A673 (cell line): ENCODE results near the gene FAAP20. TPM values are rescaled to one million over a fixed set of nuclear protein-coding genes. Genes with fewer than 3 reads are reported as not detected.

Experiments used
- BruUV-seq: library from RNA; stranded (reverse); fragments of 400-500 nt; replicated peaks from 2 replicates; lab custom pipeline; 2021; lab: Mats Ljungman, UMichigan
- CTCF ChIA-PET: fragments of 300-600 bp; sonication (Branson Sonifier 250); formaldehyde crosslinking; loops from one replicate; lab custom pipeline; 2022; ENCODE audit warnings: antibody characterized with exemption; lab: Charles Lee
- POLR2A ChIA-PET: fragments of 300-600 bp; sonication (Branson Sonifier 250); formaldehyde crosslinking; loops from one replicate; lab custom pipeline; 2022; ENCODE audit warnings: antibody characterized with exemption; ENCODE audit not compliant: low non-redundant PET; lab: Charles Lee
- DNase-seq: peaks from one replicate; pipeline ENCODE4 v3.0.0-alpha.2; 2015; ENCODE audit warnings: low spot score
- H3K27ac ChIP-seq: fragments of 200-600 bp; sonication (generic); 2 replicates; pipeline ENCODE4 v1.5.1; 2016; ENCODE audit warnings: mixed run types, low read depth, mild to moderate bottlenecking, mixed read lengths, antibody characterized with exemption, low read length; ENCODE audit not compliant: poor library complexity, severe bottlenecking
- H3K27me3 ChIP-seq: fragments of 200-600 bp; sonication (generic); replicated peaks from 2 replicates; pipeline ENCODE4 v1.6.1; 2017; ENCODE audit warnings: mixed run types, low read depth, mild to moderate bottlenecking, mixed read lengths, antibody characterized with exemption, low read length; ENCODE audit not compliant: insufficient read depth, poor library complexity
- H3K36me3 ChIP-seq: fragments of 200-600 bp; sonication (generic); 2 replicates; pipeline ENCODE4 v1.6.1; 2016; ENCODE audit warnings: mixed run types, mild to moderate bottlenecking, mixed read lengths, antibody characterized with exemption, low read length; ENCODE audit not compliant: insufficient read depth, poor library complexity, severe bottlenecking
- H3K4me1 ChIP-seq: fragments of 200-600 bp; sonication (generic); 2 replicates; pipeline ENCODE4 v1.6.1; 2017; ENCODE audit warnings: mixed run types, mild to moderate bottlenecking, mixed read lengths, antibody characterized with exemption, low read length; ENCODE audit not compliant: insufficient read depth, poor library complexity, severe bottlenecking
- H3K4me3 ChIP-seq: fragments of 200-600 bp; sonication (generic); 2 replicates; pipeline ENCODE4 v1.5.1; 2016; ENCODE audit warnings: low read depth, mixed run types, mild to moderate bottlenecking, mixed read lengths, low read length; ENCODE audit not compliant: poor library complexity, severe bottlenecking
- H3K9me3 ChIP-seq: fragments of 200-600 bp; sonication (generic); 2 replicates; pipeline ENCODE4 v1.6.1; 2016; ENCODE audit warnings: mixed run types, low read depth, mild to moderate bottlenecking, mixed read lengths, antibody characterized with exemption, low read length; ENCODE audit not compliant: poor library complexity, severe bottlenecking
- EZH2 ChIP-seq: fragments of 200-600 bp; sonication (generic); IDR thresholded peaks from 2 replicates; pipeline ENCODE4 v1.6.1; 2017; ENCODE audit warnings: borderline replicate concordance, low read depth, mild to moderate bottlenecking, mixed read lengths, antibody characterized with exemption, low read length; ENCODE audit not compliant: poor library complexity, severe bottlenecking
- intact Hi-C: fragments of 100-400 bp; cut with micrococcal nuclease; formaldehyde crosslinking; loops from one replicate; pipeline ENCODE4 v1.10.0; 2022; ENCODE audit not compliant: unreplicated experiment
- total RNA-seq: library from RNA; stranded (reverse); gene quantifications from 2 replicates; pipeline ENCODE4 v1.2.3, GENCODE V29; 2021
- TF ChIP-seq, protein P1 (sequence below): fragments of 300-800, 200-600 bp; sonication (generic); conservative IDR thresholded peaks from 2 replicates; pipeline ENCODE4 v1.5.1; 2017; ENCODE audit warnings: low read depth, mild to moderate bottlenecking, antibody characterized with exemption, low read length, moderate library complexity, mixed read lengths

FAAP20 gene
- total RNA-seq, 1 experiment from 2014 or later, result 114 TPM

GRCh38 chr1:2232255-2232915 is 37.8 kb upstream of the FAAP20 start:
- no peak for TF ChIP-seq EZH2
- no peaks in the 10 kb centered on the region for H3K36me3 ChIP-seq
- POLR2A ChIA-PET, result interaction anchor here (0.6 kb wide), 1 partner anchor 15 kb away, joined by 3 read pairs; no protein-coding TSS in a partner anchor
- BruUV-seq, result no TSS peak
- no peak for DNase-seq
- H3K27ac ChIP-seq, result peak overlapping the region; percentile 80
- intact Hi-C loops, result loop anchor here (5.0 kb wide), 1 partner anchor 70 kb away; no protein-coding TSS in a partner anchor
- H3K9me3 ChIP-seq, result no peaks in the 10 kb centered on the region
- H3K4me1 ChIP-seq, result peaks cover 51% of the 10 kb centered on the region
- peak overlapping the region; percentile 71 for H3K4me3 ChIP-seq
- CTCF ChIA-PET, result interaction anchor here (0.6 kb wide), 2 partner anchors 37 to 63 kb away, joined by 3 read pairs; no protein-coding TSS in a partner anchor
- H3K27me3 ChIP-seq, result no peaks in the 10 kb centered on the region

GRCh38 chr1:2231532-2232254 is 37.1 kb upstream of the FAAP20 start:
- no peaks in the 10 kb centered on the region for H3K9me3 ChIP-seq
- H3K4me3 ChIP-seq, result peak overlapping the region; percentile 71
- H3K27ac ChIP-seq, result peak overlapping the region; percentile 80
- ChIA-PET CTCF (interaction anchor here (0.6 kb wide), 1 partner anchor 64 kb away, joined by 3 read pairs; no protein-coding TSS in a partner anchor), POLR2A (interaction anchor here (0.5 kb wide), 1 partner anchor 571 kb away, joined by 12 read pairs; no protein-coding TSS in a partner anchor)
- H3K4me1 ChIP-seq, result peaks cover 51% of the 10 kb centered on the region
- BruUV-seq, result no TSS peak
- TF ChIP-seq EZH2, result no peak
- TF ChIP-seq, protein P1, sequence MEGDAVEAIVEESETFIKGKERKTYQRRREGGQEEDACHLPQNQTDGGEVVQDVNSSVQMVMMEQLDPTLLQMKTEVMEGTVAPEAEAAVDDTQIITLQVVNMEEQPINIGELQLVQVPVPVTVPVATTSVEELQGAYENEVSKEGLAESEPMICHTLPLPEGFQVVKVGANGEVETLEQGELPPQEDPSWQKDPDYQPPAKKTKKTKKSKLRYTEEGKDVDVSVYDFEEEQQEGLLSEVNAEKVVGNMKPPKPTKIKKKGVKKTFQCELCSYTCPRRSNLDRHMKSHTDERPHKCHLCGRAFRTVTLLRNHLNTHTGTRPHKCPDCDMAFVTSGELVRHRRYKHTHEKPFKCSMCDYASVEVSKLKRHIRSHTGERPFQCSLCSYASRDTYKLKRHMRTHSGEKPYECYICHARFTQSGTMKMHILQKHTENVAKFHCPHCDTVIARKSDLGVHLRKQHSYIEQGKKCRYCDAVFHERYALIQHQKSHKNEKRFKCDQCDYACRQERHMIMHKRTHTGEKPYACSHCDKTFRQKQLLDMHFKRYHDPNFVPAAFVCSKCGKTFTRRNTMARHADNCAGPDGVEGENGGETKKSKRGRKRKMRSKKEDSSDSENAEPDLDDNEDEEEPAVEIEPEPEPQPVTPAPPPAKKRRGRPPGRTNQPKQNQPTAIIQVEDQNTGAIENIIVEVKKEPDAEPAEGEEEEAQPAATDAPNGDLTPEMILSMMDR, result no peak
- H3K27me3 ChIP-seq, result no peaks in the 10 kb centered on the region
- no peaks in the 10 kb centered on the region for H3K36me3 ChIP-seq
- DNase-seq, result peak; percentile 80
- intact Hi-C loops, result loop anchor here (5.0 kb wide), 1 partner anchor 71 kb away; no protein-coding TSS in a partner anchor

- peak overlapping the region; percentile 71 for H3K4me3 ChIP-seq
- H3K4me1 ChIP-seq, result peaks cover 52% of the 10 kb centered on the region
- peak overlapping the region; percentile 80 for H3K27ac ChIP-seq
- intact Hi-C loops, result loop anchor here (5.0 kb wide), 1 partner anchor 71 kb away; no protein-coding TSS in a partner anchor
- H3K27me3 ChIP-seq, result no peaks in the 10 kb centered on the region
- TF ChIP-seq, protein P1, result no peak
- TF ChIP-seq EZH2, result no peak
- ChIA-PET POLR2A (interaction anchor here (0.5 kb wide), 1 partner anchor 571 kb away, joined by 12 read pairs; no protein-coding TSS in a partner anchor), CTCF (no interaction called here)
- DNase-seq, result peak; percentile 63
- no peaks in the 10 kb centered on the region for H3K9me3 ChIP-seq
- H3K36me3 ChIP-seq, result no peaks in the 10 kb centered on the region
- BruUV-seq, result no TSS peak
These were observed 36.4 kb upstream of the FAAP20 start for GRCh38 chr1:2230781-2231531.
